Measurements from ENCODE around the gene SLIT1. TPM values are rescaled to one million over a fixed set of nuclear protein-coding genes. Genes with fewer than 3 reads are reported as not detected.

SLIT1 gene
- total RNA-seq, 2 experiments from 2014 or later = 0.13 to 1.0 TPM

- CTCF ChIA-PET (ENCODE audit: unreplicated experiment) = interaction anchor here (0.6 kb wide), 1 partner anchor 117 kb away, joined by 4 read pairs; no protein-coding TSS in a partner anchor
- no peak for DNase-seq (ENCODE audit: low spot score)
- TF ChIP-seq CTCF (conservative IDR thresholded peaks at IDR 0.05; ENCODE audit: low read length) (no peak), EZH2phosphoT487 (IDR thresholded peaks at IDR 0.05; ENCODE audit: borderline replicate concordance, low read depth, low read length) (no peak)
- H4K20me1 ChIP-seq (ENCODE audit: insufficient read depth, low read length) = no peaks in the 10 kb centered on the region
- no peak overlapping the region for H3K4me3 ChIP-seq (ENCODE audit: low read depth, low read length, poor library complexity, severe bottlenecking)
- POLR2A ChIA-PET = interaction anchor here (0.6 kb wide), 1 partner anchor 35 kb away, joined by 3 read pairs; no protein-coding TSS in a partner anchor
- no TSS peak for BruUV-seq (replicated peaks)
- H2AFZ ChIP-seq (ENCODE audit: low read length) = no peak overlapping the region
- no peaks in the 10 kb centered on the region for H3K9me2 ChIP-seq (ENCODE audit: insufficient read depth, low read length)
- no peaks in the 10 kb centered on the region for H3K4me1 ChIP-seq (ENCODE audit: insufficient read depth, low read length, poor library complexity, severe bottlenecking)
- H3K36me3 ChIP-seq (ENCODE audit: insufficient read depth, low read length) = peaks cover 85% of the 10 kb centered on the region
- H3K27ac ChIP-seq (ENCODE audit: low read depth, low read length, poor library complexity, severe bottlenecking) = no peak overlapping the region
- H3K79me2 ChIP-seq (ENCODE audit: insufficient read depth, low read depth, low read length) = no peaks in the 10 kb centered on the region
- H3K4me2 ChIP-seq (ENCODE audit: low read length) = no peak overlapping the region
- intact Hi-C loops (cut with micrococcal nuclease; ENCODE audit: unreplicated experiment) = no loop called here
- H3K9me3 ChIP-seq (ENCODE audit: low read length) = no peaks in the 10 kb centered on the region
These were observed 43.0 kb upstream of the SLIT1 start for GRCh38 chr10:97228775-97229157.

GRCh38 chr10:97228130-97228774 is 42.5 kb upstream of the SLIT1 start:
- no peaks in the 10 kb centered on the region for H4K20me1 ChIP-seq (ENCODE audit: insufficient read depth, low read length)
- H3K4me3 ChIP-seq (ENCODE audit: low read depth, low read length, poor library complexity, severe bottlenecking) = no peak overlapping the region
- ChIA-PET CTCF (ENCODE audit: unreplicated experiment) (interaction anchor here (0.6 kb wide), 1 partner anchor 116 kb away, joined by 4 read pairs; no protein-coding TSS in a partner anchor), POLR2A (no interaction called here)
- intact Hi-C loops (cut with micrococcal nuclease; ENCODE audit: unreplicated experiment) = no loop called here
- H3K79me2 ChIP-seq (ENCODE audit: insufficient read depth, low read depth, low read length) = no peaks in the 10 kb centered on the region
- H3K36me3 ChIP-seq (ENCODE audit: insufficient read depth, low read length) = peaks cover 86% of the 10 kb centered on the region
- H3K27ac ChIP-seq (ENCODE audit: low read depth, low read length, poor library complexity, severe bottlenecking) = no peak overlapping the region
- no TSS peak for BruUV-seq (replicated peaks)
- TF ChIP-seq CTCF (conservative IDR thresholded peaks at IDR 0.05; ENCODE audit: low read length) = no peak
- TF ChIP-seq EZH2phosphoT487 (IDR thresholded peaks at IDR 0.05; ENCODE audit: borderline replicate concordance, low read depth, low read length) = no peak
- DNase-seq (ENCODE audit: low spot score) = no peak
- H2AFZ ChIP-seq (ENCODE audit: low read length) = no peak overlapping the region
- H3K9me2 ChIP-seq (ENCODE audit: insufficient read depth, low read length) = no peaks in the 10 kb centered on the region
- no peak overlapping the region for H3K4me2 ChIP-seq (ENCODE audit: low read length)
- H3K4me1 ChIP-seq (ENCODE audit: insufficient read depth, low read length, poor library complexity, severe bottlenecking) = no peaks in the 10 kb centered on the region
- no peaks in the 10 kb centered on the region for H3K9me3 ChIP-seq (ENCODE audit: low read length)

GRCh38 chr10:97226398-97226797 is 40.6 kb upstream of the SLIT1 start:
- H3K36me3 ChIP-seq (ENCODE audit: insufficient read depth, low read length) = peaks cover 75% of the 10 kb centered on the region
- no peak overlapping the region for H2AFZ ChIP-seq (ENCODE audit: low read length)
- BruUV-seq (replicated peaks) = no TSS peak
- intact Hi-C loops (cut with micrococcal nuclease; ENCODE audit: unreplicated experiment) = no loop called here
- H3K4me2 ChIP-seq (ENCODE audit: low read length) = no peak overlapping the region
- H3K9me2 ChIP-seq (ENCODE audit: insufficient read depth, low read length) = no peaks in the 10 kb centered on the region
- no peak overlapping the region for H3K27ac ChIP-seq (ENCODE audit: low read depth, low read length, poor library complexity, severe bottlenecking)
- CTCF ChIA-PET (ENCODE audit: unreplicated experiment) = no interaction called here
- no peaks in the 10 kb centered on the region for H3K79me2 ChIP-seq (ENCODE audit: insufficient read depth, low read depth, low read length)
- POLR2A ChIA-PET = interaction anchor here (0.6 to 0.7 kb wide), 2 partner anchors 322 to 844 kb away, joined by 3 read pairs; no protein-coding TSS in a partner anchor
- H3K4me1 ChIP-seq (ENCODE audit: insufficient read depth, low read length, poor library complexity, severe bottlenecking) = no peaks in the 10 kb centered on the region
- H3K4me3 ChIP-seq (ENCODE audit: low read depth, low read length, poor library complexity, severe bottlenecking) = no peak overlapping the region
- H4K20me1 ChIP-seq (ENCODE audit: insufficient read depth, low read length) = no peaks in the 10 kb centered on the region
- no peaks in the 10 kb centered on the region for H3K9me3 ChIP-seq (ENCODE audit: low read length)
- TF ChIP-seq CTCF (conservative IDR thresholded peaks at IDR 0.05; ENCODE audit: low read length) (no peak), EZH2phosphoT487 (IDR thresholded peaks at IDR 0.05; ENCODE audit: borderline replicate concordance, low read depth, low read length) (no peak)
- no peak for DNase-seq (ENCODE audit: low spot score)
